Coronary artery (tissue), 2 donors: ENCODE results near the gene GSKIP.
A peak's percentile ranks its signal among the peaks of the same experiment; 100 is the strongest.

Source experiments
- DNase-seq: peaks from one replicate; pipeline ENCODE4 v3.0.0-alpha.2; 2017; ENCODE audit warnings: low spot score
- H3K27ac ChIP-seq, 2 donors: fragments of 200-600 bp; sonication (generic); one replicate each; pipeline ENCODE4 v1.5.1; 2016 to 2019
- H3K4me3 ChIP-seq: fragments of 200-600 bp; sonication (generic); 2 replicates; pipeline ENCODE4 v1.5.1; 2016; ENCODE audit warnings: mild to moderate bottlenecking, moderate library complexity
- TF ChIP-seq, protein P1 (sequence below): fragments of 200-600 bp; sonication (generic); IDR thresholded peaks from one replicate; pipeline ENCODE4 v1.5.1; 2019; ENCODE audit warnings: antibody characterized with exemption

GSKIP gene

DNA sequence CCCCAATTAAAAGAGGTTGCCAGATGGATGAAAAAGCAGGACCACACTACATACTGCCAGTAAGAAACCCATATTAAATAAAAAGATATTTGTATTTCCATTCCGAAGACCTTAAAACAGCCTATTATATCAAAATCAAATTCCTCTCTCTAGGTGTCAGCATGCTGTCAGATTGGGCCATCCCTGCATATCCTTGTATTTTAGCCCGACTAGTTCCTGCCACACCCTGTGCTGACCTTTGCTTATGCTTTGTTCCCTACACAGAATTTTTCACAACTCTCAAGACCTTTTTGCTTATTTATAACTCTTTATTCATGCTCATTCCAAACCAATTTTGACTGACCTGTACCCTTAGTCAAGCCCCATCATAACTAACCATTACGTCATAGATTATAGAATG lies 12.8 kb downstream of the GSKIP start:
- no peak overlapping the region for H3K4me3 ChIP-seq
- no peak for DNase-seq
- H3K27ac ChIP-seq = no peak overlapping the region
- TF ChIP-seq, protein P1, sequence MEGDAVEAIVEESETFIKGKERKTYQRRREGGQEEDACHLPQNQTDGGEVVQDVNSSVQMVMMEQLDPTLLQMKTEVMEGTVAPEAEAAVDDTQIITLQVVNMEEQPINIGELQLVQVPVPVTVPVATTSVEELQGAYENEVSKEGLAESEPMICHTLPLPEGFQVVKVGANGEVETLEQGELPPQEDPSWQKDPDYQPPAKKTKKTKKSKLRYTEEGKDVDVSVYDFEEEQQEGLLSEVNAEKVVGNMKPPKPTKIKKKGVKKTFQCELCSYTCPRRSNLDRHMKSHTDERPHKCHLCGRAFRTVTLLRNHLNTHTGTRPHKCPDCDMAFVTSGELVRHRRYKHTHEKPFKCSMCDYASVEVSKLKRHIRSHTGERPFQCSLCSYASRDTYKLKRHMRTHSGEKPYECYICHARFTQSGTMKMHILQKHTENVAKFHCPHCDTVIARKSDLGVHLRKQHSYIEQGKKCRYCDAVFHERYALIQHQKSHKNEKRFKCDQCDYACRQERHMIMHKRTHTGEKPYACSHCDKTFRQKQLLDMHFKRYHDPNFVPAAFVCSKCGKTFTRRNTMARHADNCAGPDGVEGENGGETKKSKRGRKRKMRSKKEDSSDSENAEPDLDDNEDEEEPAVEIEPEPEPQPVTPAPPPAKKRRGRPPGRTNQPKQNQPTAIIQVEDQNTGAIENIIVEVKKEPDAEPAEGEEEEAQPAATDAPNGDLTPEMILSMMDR = no peak

DNA sequence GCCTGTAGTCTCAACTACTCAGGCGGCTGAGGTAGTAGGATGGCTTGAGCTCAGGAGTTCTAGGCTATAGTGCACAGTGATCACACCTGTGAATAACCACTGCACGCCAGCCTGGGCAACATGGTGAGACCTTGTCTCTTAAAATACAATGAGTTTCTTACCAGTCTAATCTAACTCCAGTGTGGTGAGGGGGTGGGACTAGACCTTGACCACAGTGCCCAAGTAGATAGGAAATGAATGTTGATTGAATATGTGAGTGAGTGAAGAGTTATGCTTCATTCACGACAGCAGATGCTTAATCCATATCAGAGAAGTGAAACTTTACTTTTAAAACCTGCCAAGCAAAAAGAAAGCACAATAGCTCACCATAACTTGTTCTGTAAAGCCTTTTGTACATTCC lies 17.4 kb downstream of the GSKIP start:
- no peak overlapping the region for H3K27ac ChIP-seq
- no peak for DNase-seq
- TF ChIP-seq, protein P1 = no peak
- H3K4me3 ChIP-seq = no peak overlapping the region

DNA sequence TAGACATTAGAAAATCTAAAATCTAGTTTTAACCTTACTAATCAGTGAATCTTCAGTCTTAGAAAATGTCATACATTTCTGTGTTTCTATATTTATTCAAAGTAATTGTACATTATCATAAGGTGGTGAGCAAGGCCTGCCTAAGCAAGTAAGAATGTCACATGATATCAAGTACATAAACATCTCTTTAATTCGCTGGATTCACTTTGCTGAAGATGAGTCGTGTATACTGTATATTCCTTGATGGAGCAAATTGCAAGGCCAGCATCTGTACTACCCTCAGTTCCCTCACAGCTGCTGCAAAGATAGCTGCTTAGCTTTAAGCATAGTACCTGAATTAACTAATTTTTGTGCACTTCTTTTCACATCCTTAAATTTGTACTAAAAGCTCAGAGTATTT lies 20.1 kb downstream of the GSKIP start:
- no peak for DNase-seq
- H3K27ac ChIP-seq = no peak overlapping the region
- H3K4me3 ChIP-seq = no peak overlapping the region
- TF ChIP-seq, protein P1 = no peak

- TF ChIP-seq, protein P1 = no peak
- no peak overlapping the region for H3K4me3 ChIP-seq
- no peak overlapping the region for H3K27ac ChIP-seq
- no peak for DNase-seq
These were observed 20.7 kb downstream of the GSKIP start for GRCh38 chr14:96384053-96384452.

DNA sequence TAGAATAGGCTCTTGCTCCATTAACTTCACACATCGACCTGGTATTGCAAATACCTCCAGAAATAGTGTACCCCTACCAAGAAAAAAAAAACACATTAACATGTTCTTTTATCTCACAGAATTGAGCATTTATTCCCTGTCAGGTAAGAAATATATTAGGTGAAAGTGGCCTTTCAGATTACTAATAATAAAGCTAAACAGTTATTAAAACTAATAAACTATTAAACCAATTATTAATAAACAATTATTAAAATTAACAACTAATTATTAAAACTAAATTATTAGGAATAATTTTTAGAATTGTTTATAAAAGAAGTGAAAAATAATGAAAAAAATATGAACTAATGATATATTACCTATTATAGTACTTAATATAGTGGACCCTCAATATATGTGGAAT lies 21.4 kb downstream of the GSKIP start:
- Histone ChIP-seq H3K4me3 (no peak overlapping the region), H3K27ac (no peak overlapping the region)
- DNase-seq = no peak
- TF ChIP-seq, protein P1 = no peak

DNA sequence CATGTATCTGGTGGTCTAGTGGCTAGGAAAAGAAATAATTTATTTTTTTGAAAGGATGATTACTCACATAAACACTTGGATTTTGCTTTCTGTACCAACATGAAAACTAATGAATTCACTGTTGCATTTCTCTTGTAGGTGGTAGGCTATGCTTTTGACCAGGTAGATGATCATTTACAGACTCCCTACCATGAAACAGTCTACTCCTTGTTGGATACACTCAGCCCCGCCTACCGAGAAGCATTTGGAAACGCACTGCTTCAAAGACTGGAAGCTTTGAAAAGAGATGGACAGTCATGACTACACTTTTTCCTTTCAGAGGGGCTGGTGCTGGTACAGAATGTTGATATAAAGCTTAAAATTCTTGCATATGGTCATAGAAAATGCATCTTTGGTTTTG lies 22.1 kb downstream of the GSKIP start:
- Histone ChIP-seq H3K4me3 (no peak overlapping the region), H3K27ac (no peak overlapping the region)
- no peak for DNase-seq
- TF ChIP-seq, protein P1 = no peak

DNA sequence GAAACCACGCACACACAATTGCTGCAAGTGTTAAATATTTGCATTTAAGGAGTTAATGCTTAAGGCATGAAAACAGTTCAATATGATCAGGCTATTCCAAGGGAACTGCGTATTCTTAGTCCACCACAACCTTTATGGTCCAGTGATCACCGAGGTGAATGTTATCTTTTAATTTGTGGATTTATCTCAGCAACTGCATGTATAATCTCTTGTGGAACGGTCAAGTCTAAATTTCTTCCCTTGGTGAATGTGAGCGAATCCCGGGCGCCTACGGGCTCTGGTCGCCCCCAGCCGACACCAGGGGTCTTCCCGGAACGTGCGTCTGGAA lies 27.6 kb downstream of the GSKIP start:
- TF ChIP-seq, protein P1 = no peak
- Histone ChIP-seq H3K4me3 (peak overlapping the region; percentile 91), H3K27ac (peak overlapping the region in 1 of 2 donors; percentile 71)
- DNase-seq = no peak
